ENCODE measurements around the gene DIPK1A. TPM values are rescaled to one million over a fixed set of nuclear protein-coding genes. Genes with fewer than 3 reads are reported as not detected.

Gene DIPK1A
- total RNA-seq, 1 experiment from 2014 or later: 4.8 TPM

- TF ChIP-seq ZBTB43 (CRISPR knock-in tag; IDR thresholded peaks at IDR 0.05) (no peak), CTCF (IDR thresholded peaks at IDR 0.05) (peak; percentile 40)
- Mint-ChIP-seq H3K9me3 (no peaks in the 10 kb centered on the region), H3K27ac (peak overlapping the region; percentile 44; the same call in 1 of the 2 replicates), H3K4me3 (no peak overlapping the region), H3K4me1 (peaks cover 2% of the 10 kb centered on the region; the same call in 1 of the 2 replicates), H3K27me3 (ENCODE audit: low read depth) (no peaks in the 10 kb centered on the region), H3K36me3 (no peaks in the 10 kb centered on the region)
- peak; percentile 20 for DNase-seq (ENCODE audit: low spot score)
- POLR2A ChIA-PET: interaction anchor here (1.2 to 1.4 kb wide), 2 partner anchors 14 to 33 kb away, joined by 3 to 5 read pairs; partner anchors contain the start of genes EVI5 and RPL5
- CTCF ChIA-PET: interaction anchor here (0.6 to 3.5 kb wide), 27 partner anchors 9 to 510 kb away, joined by 3 to 99 read pairs (median 5); partner anchors contain the start of genes EVI5, GFI1 and RPL5
- peak; percentile 80 for ATAC-seq
Measured at GRCh38 chr1:92817986-92818764, 143.1 kb downstream of the DIPK1A start.

GRCh38 chr1:92817137-92817697, 144.0 kb downstream of the DIPK1A start:
- no peak for ATAC-seq
- ChIA-PET CTCF (interaction anchor here (1.6 to 1.8 kb wide), 2 partner anchors 13 to 507 kb away, joined by 3 to 14 read pairs; no protein-coding TSS in a partner anchor), POLR2A (interaction anchor here (1.4 kb wide), 1 partner anchor 15 kb away, joined by 5 read pairs; the partner anchor contains the start of gene RPL5)
- no peaks in the 10 kb centered on the region for H3K36me3 Mint-ChIP-seq
- no peak for TF ChIP-seq ERG (CRISPR knock-in tag; IDR thresholded peaks at IDR 0.05)
- no peak for TF ChIP-seq SMAD3 (CRISPR knock-in tag; IDR thresholded peaks at IDR 0.05; ENCODE audit: borderline replicate concordance)
- peak; percentile 37; the same call in 1 of the 2 replicates for TF ChIP-seq GABPB1 (CRISPR knock-in tag; IDR thresholded peaks at IDR 0.05)
- TF ChIP-seq PREB (CRISPR knock-in tag; IDR thresholded peaks at IDR 0.05; ENCODE audit: borderline replicate concordance): no peak
- no peak for TF ChIP-seq OVOL2 (CRISPR knock-in tag; IDR thresholded peaks at IDR 0.05; ENCODE audit: borderline replicate concordance)
- no peak for TF ChIP-seq FOXP4 (CRISPR knock-in tag; IDR thresholded peaks at IDR 0.05)
- no peaks in the 10 kb centered on the region for H3K27me3 Mint-ChIP-seq (ENCODE audit: low read depth)
- DNase-seq (ENCODE audit: low spot score): no peak
- H3K27ac Mint-ChIP-seq: no peak overlapping the region
- no peak overlapping the region for H3K4me3 Mint-ChIP-seq
- no peaks in the 10 kb centered on the region for H3K9me3 Mint-ChIP-seq
- H3K4me1 Mint-ChIP-seq: peaks cover 2% of the 10 kb centered on the region; the same call in 1 of the 2 replicates

- Mint-ChIP-seq H3K9me3 (no peaks in the 10 kb centered on the region), H3K27ac (no peak overlapping the region), H3K4me1 (peaks cover 2% of the 10 kb centered on the region; the same call in 1 of the 2 replicates), H3K27me3 (ENCODE audit: low read depth) (no peaks in the 10 kb centered on the region), H3K36me3 (no peaks in the 10 kb centered on the region), H3K4me3 (no peak overlapping the region)
- DNase-seq (ENCODE audit: low spot score) (no peak), ATAC-seq (no peak)
- CTCF ChIA-PET: interaction anchor here (1.6 kb wide), 1 partner anchor 506 kb away, joined by 3 read pairs; no protein-coding TSS in a partner anchor
- POLR2A ChIA-PET: no interaction called here
- TF ChIP-seq CTCF (IDR thresholded peaks at IDR 0.05) (no peak), NR3C1 (CRISPR knock-in tag; conservative IDR thresholded peaks at IDR 0.05; ENCODE audit: low read depth) (no peak), GABPB1 (CRISPR knock-in tag; IDR thresholded peaks at IDR 0.05) (no peak), ZNF423 (CRISPR knock-in tag; IDR thresholded peaks at IDR 0.05) (no peak), PRDM15 (CRISPR knock-in tag; IDR thresholded peaks at IDR 0.05) (no peak), ZBTB43 (CRISPR knock-in tag; IDR thresholded peaks at IDR 0.05) (no peak)
Measured at GRCh38 chr1:92816732-92817131, 144.5 kb downstream of the DIPK1A start.
